H54 (cell line): ENCODE measurements around the gene RNF113B.

Experiments
- DNase-seq: peaks from one replicate; pipeline ENCODE4 v3.0.0; 2011; ENCODE audit warnings: low spot score, mixed read lengths; ENCODE audit not compliant: insufficient read length
- FAIRE-seq: peaks from 3 replicates; lab custom pipeline; 2011; peaks lifted over from hg19 to GRCh38; lab: Jason Lieb, UNC
- POLR2A ChIP-seq: IDR thresholded peaks from 2 replicates; pipeline ENCODE4 v1.6.1; 2011; ENCODE audit warnings: low read depth, mild to moderate bottlenecking, low read length

Gene RNF113B

DNA sequence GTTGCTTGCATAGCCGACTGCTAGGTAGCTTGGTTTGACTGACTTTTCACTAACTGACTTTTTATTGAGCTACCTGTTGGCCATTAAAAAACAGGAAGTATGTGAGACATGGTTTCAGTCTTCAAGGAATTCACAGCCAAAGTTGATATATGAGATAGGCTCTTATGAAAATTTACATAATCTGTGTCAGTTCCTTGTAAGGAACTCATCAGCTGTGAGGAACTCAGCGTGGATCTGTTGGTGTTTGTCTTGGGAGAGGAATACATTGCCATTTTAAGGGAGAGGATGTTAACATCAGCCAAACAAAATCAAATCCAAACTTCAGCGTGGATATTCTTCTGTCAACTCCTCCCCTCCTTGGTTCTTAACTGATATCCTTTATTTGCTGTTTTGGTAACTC, 2.0 kb downstream of the RNF113B start:
- TF ChIP-seq POLR2A, result no peak
- DNase-seq (no peak), FAIRE-seq (no peak)

DNA sequence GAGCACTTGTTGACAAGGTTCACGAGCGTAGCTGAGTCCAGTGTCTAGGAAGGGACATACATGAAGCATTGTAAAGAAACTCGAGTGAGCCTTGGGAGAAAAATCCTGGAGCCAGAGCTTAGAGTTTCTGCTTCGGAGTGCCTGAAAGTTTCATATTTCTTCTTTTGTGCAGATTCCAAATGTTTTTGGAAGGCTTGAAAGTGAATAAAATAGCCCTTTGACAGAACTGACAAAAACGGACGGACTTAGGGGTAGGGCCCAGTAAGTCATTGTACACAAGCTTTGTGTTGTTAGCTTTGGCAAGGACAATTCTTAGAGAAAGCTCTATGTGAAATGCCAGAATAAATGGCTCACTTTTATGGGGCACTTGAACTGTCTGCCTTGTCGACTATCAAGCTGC, 2.8 kb downstream of the RNF113B start:
- no peak for TF ChIP-seq POLR2A
- no peak for FAIRE-seq
- no peak for DNase-seq

GRCh38 chr13:98173431-98174152, 3.5 kb downstream of the RNF113B start:
- FAIRE-seq (peak; percentile 95), DNase-seq (peak; percentile 46)
- TF ChIP-seq POLR2A, result no peak

- no peak for DNase-seq
- peak; percentile 41 for FAIRE-seq
- no peak for TF ChIP-seq POLR2A
These were observed 4.3 kb downstream of the RNF113B start for GRCh38 chr13:98172590-98173422.

- FAIRE-seq, result peak; percentile 93
These were observed 5.0 kb downstream of the RNF113B start for GRCh38 chr13:98171900-98172589.

GRCh38 chr13:98169331-98169730, 7.7 kb downstream of the RNF113B start:
- DNase-seq, result no peak
- no peak for FAIRE-seq
- TF ChIP-seq POLR2A, result no peak

More at GRCh38 chr13:98171900-98172589, 5.0 kb downstream of the RNF113B start:
- no peak for TF ChIP-seq POLR2A
- DNase-seq, result peak; percentile 68

GRCh38 chr13:98162935-98163334, 14.1 kb downstream of the RNF113B start:
- no peak for TF ChIP-seq POLR2A
- DNase-seq (no peak), FAIRE-seq (no peak)

DNA sequence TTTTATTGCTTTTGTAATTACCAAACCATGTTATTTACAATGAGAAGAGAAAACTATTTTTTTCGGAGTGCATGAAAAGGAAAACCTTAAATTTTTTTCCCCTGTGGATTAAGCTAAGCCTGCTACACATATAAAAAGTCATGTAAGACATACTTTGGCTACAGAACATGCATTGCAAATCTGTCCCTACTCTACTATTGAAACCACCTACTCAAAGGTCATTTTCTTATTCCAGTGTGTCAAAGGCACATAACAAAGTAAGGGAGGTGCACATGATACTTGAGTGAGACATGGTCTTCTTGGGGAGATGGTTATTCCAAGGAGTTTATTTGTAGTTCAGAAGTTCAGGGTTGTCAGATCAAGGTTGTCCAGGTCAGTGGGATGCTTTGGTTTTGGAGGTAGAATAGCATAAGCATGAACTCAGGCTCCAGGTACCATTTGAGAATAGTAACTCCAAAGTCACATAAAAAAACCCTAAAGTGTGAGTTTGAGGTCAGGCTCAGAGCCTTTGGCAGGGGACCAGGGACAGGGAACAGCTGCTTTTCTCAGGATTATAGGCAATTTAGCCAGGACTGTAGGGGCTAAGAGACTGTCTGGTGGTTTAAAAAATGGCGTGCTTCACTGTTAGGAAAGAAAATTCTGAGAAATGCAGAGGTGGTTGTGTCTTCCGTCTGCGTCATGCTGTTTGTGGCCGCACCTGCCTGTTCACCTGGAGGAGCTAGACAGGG, 18.7 kb downstream of the RNF113B start:
- TF ChIP-seq POLR2A, result no peak
- FAIRE-seq (no peak), DNase-seq (no peak)

DNA sequence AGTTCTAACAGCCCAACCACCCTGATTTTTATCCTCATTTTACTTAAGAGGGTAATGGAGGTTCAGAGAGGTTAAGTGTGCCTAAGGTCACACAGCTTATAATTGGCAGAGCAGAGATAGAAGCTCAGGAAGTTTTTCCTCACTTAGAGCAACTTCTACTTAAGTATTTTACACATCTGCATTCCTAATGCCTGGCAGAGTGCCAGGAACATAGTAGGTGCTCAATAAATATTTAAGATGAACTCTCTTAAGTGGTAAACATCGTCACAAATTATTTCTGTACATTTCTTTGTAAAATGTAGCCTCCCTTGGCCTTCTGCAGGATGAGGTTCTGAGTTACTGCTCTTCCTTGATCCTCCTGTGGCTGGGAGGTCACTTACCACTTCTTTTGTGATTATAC, 19.5 kb downstream of the RNF113B start:
- no peak for TF ChIP-seq POLR2A
- FAIRE-seq (no peak), DNase-seq (no peak)

DNA sequence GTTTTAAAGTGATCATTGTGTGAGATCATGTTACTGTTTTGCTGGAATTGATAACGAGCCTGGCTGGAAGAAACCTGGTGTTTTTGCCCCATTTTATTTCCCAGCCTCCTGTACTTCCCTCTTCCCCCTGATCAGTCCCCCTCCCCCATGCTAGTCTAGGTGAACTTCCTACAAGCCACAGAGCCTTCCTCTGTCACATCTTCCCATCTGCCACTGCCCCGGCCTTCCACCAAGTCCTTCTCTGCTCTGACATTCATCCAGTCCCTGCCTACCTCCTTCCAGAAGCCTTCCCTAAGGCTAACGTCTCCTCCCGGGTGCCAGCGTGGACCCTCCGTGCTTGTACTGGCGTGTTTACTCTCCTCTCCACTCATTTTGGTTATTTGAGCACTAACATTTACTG, 19.9 kb downstream of the RNF113B start:
- no peak for DNase-seq
- FAIRE-seq, result peak; percentile 45
- no peak for TF ChIP-seq POLR2A

DNA sequence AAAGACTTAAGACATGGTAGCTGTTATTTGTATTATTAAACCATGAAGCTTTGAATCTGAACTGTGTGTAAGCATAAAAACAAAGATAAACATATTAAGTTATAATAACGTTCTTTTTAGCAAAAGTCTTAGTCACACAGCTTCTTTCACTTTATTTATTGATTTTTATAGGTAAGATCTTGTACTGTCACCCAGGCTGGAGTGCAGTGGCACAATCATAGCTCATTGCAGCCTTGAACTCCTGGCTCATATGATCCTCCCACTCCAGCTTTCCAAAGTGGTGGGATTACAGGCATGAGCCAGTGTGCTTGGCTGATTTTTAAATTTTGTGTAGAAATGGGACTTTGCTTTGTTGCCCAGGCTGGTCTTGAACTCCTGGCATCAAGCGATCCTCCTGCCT, 20.8 kb downstream of the RNF113B start:
- FAIRE-seq (no peak), DNase-seq (no peak)
- no peak for TF ChIP-seq POLR2A

GRCh38 chr13:98155475-98156109, 21.5 kb downstream of the RNF113B start:
- FAIRE-seq (peak; percentile 84), DNase-seq (no peak)
- no peak for TF ChIP-seq POLR2A
